ENCODE measurements around the gene ROBO1.

- TF ChIP-seq EZH2phosphoT487 (IDR thresholded peaks at IDR 0.05; ENCODE audit: low read length) (no peak), CTCF (IDR thresholded peaks at IDR 0.05; ENCODE audit: low read length) (no peak)
Observed at GRCh38 chr3:78721771-78722543, 1045.8 kb downstream of the ROBO1 start.

All from MM.1S (cell line).